HCT116 (cell line): ENCODE results near the gene ABLIM1. TPM values are rescaled to one million over a fixed set of nuclear protein-coding genes. Genes with fewer than 3 reads are reported as not detected.

Source experiments
- ATAC-seq: fragments of 200-7000 bp; cut with Tn5 transposase; 2 replicates; pipeline ENCODE4 v1.9.1; 2020; ENCODE audit warnings: mild to moderate bottlenecking, moderate library complexity
- BruUV-seq: library from RNA; stranded (reverse); fragments of 400-500 nt; replicated peaks from 2 replicates; lab custom pipeline; 2021; lab: Mats Ljungman, UMichigan
- CTCF ChIA-PET: fragments of 300-600 bp; sonication (Branson Sonifier 250); formaldehyde crosslinking; loops from one replicate; lab custom pipeline; 2021; ENCODE audit warnings: antibody characterized with exemption; lab: Charles Lee
- POLR2A ChIA-PET: fragments of 300-600, 350-600 bp; sonication (Branson Sonifier 250); formaldehyde crosslinking; loops from one replicate; lab custom pipeline; 2021; ENCODE audit warnings: antibody characterized with exemption; lab: Charles Lee
- RAD21 ChIA-PET, 2 experiments: fragments of 300-600 bp; sonication (Branson Sonifier 250); formaldehyde crosslinking; loops; one replicate each; lab custom pipeline; 2023; ENCODE audit warnings: low total read pairs in 2 of 2; ENCODE audit not compliant: uncharacterized antibody in 2 of 2, unreplicated experiment in 2 of 2, low non-redundant PET in 1 of 2; lab: Charles Lee
- DNase-seq: peaks from one replicate; pipeline ENCODE4 v3.0.0-alpha.2; 2010; ENCODE audit warnings: low read depth, low spot score
- H2AFZ ChIP-seq: fragments of 200-600 bp; shearing (Covaris generic), sonication (generic); 2 replicates; pipeline ENCODE4 v1.6.1; 2017; ENCODE audit warnings: low read depth, mixed run types, mixed read lengths, antibody characterized with exemption, low read length; ENCODE audit not compliant: poor library complexity, severe bottlenecking
- H3K27ac ChIP-seq: 2 replicates; pipeline ENCODE4 v1.5.1; 2012; ENCODE audit warnings: low read depth, low read length
- H3K27me3 ChIP-seq: fragments of 200-600 bp; sonication (generic); 2 replicates; pipeline ENCODE4 v1.6.1; 2016; ENCODE audit warnings: mixed run types, low read length, mixed read lengths; ENCODE audit not compliant: insufficient read depth
- H3K36me3 ChIP-seq, 2 experiments: fragments of 200-500 bp in 1 of 2; fragments of 200-600 bp in 1 of 2; sonication (Bioruptor generic) in 1 of 2; sonication (generic) in 1 of 2; 2 replicates each; pipeline versions ENCODE4 v1.5.1 to v1.6.1; 2014 to 2016; ENCODE audit warnings: low read length in 2 of 2, inconsistent platforms in 1 of 2, mixed read lengths in 1 of 2, mixed run types in 1 of 2; ENCODE audit not compliant: insufficient read depth in 2 of 2, control insufficient read depth in 1 of 2
- H3K4me1 ChIP-seq, 2 experiments: fragments of 200-600 bp in 1 of 2; sonication (generic) in 1 of 2; 2 replicates each; pipeline versions ENCODE4 v1.5.1 to v1.6.1; 2012 to 2017; ENCODE audit warnings: low read length in 2 of 2, inconsistent platforms in 1 of 2, mild to moderate bottlenecking in 1 of 2, mixed read lengths in 1 of 2, mixed run types in 1 of 2, moderate library complexity in 1 of 2; ENCODE audit not compliant: insufficient read depth in 2 of 2, control insufficient read depth in 1 of 2
- H3K4me2 ChIP-seq: fragments of 200-600 bp; sonication (generic); 2 replicates; pipeline ENCODE4 v1.6.1; 2017; ENCODE audit warnings: mixed run types, low read length, mixed read lengths
- H3K4me3 ChIP-seq, 2 experiments: fragments of 200-600 bp in 1 of 2; sonication (generic) in 1 of 2; replicated peaks in 1 of 2; 2 replicates each; pipeline ENCODE4 v1.5.1; 2011 to 2016; ENCODE audit warnings: low read length in 2 of 2, control low read depth in 1 of 2, low read depth in 1 of 2, mild to moderate bottlenecking in 1 of 2, mixed read lengths in 1 of 2, mixed run types in 1 of 2
- H3K79me2 ChIP-seq: fragments of 200-600 bp; sonication (generic); 2 replicates; pipeline ENCODE4 v1.6.1; 2017; ENCODE audit warnings: mild to moderate bottlenecking, mixed run types, low read length, moderate library complexity, mixed read lengths; ENCODE audit not compliant: insufficient read depth
- H3K9ac ChIP-seq: fragments of 200-600 bp; sonication (generic); 2 replicates; pipeline ENCODE4 v1.6.1; 2016; ENCODE audit warnings: low read length, mixed read lengths
- H3K9me2 ChIP-seq: fragments of 200-600 bp; sonication (generic), shearing (Covaris generic); 2 replicates; pipeline ENCODE4 v1.6.1; 2017; ENCODE audit warnings: mixed run types, mild to moderate bottlenecking, moderate library complexity; ENCODE audit not compliant: insufficient read depth
- H3K9me3 ChIP-seq, 2 experiments: fragments of 200-500 bp in 1 of 2; fragments of 200-600 bp in 1 of 2; sonication (Bioruptor generic) in 1 of 2; sonication (generic) in 1 of 2; 2 replicates each; pipeline ENCODE4 v1.6.1; 2014 to 2017; ENCODE audit warnings: low read length in 2 of 2, mixed read lengths in 2 of 2, inconsistent platforms in 1 of 2, low read depth in 1 of 2, mild to moderate bottlenecking in 1 of 2, mixed run types in 1 of 2, moderate library complexity in 1 of 2; ENCODE audit not compliant: control insufficient read depth in 1 of 2, insufficient read depth in 1 of 2
- H4K20me1 ChIP-seq: fragments of 200-600 bp; sonication (generic), shearing (Covaris generic); 2 replicates; pipeline ENCODE4 v1.6.1; 2017; ENCODE audit warnings: mixed run types, mild to moderate bottlenecking, moderate library complexity; ENCODE audit not compliant: insufficient read depth
- CBX3 ChIP-seq: IDR thresholded peaks from 2 replicates; pipeline ENCODE4 v1.6.1; 2012; ENCODE audit warnings: low read depth
- ELF1 ChIP-seq: IDR thresholded peaks from 2 replicates; pipeline ENCODE4 v1.6.1; 2012; ENCODE audit warnings: low read depth, borderline replicate concordance
- EZH2phosphoT487 ChIP-seq: fragments of 200-600 bp; IDR thresholded peaks from 2 replicates; pipeline ENCODE4 v1.6.1; 2018; ENCODE audit warnings: antibody characterized with exemption, borderline replicate concordance
- JUND ChIP-seq: IDR thresholded peaks from 2 replicates; pipeline ENCODE4 v1.6.1; 2012
- MAX ChIP-seq: IDR thresholded peaks from 2 replicates; pipeline ENCODE4 v1.6.1; 2012
- POLR2AphosphoS5 ChIP-seq: IDR thresholded peaks from 2 replicates; pipeline ENCODE4 v1.6.1; 2011; ENCODE audit warnings: mild to moderate bottlenecking, low read depth, low read length, moderate library complexity
- RAD21 ChIP-seq: IDR thresholded peaks from 2 replicates; pipeline ENCODE4 v1.6.1; 2012; ENCODE audit warnings: low read depth, mild to moderate bottlenecking
- SIN3A ChIP-seq: IDR thresholded peaks from 2 replicates; pipeline ENCODE4 v1.6.1; 2012; ENCODE audit warnings: low read depth
- TCF7L2 ChIP-seq: IDR thresholded peaks from 2 replicates; pipeline ENCODE4 v1.7.0; 2011; ENCODE audit warnings: borderline replicate concordance, inconsistent platforms; ENCODE audit not compliant: insufficient read depth, insufficient read length; ENCODE audit errors: extremely low read depth
- ZBTB33 ChIP-seq: IDR thresholded peaks from 2 replicates; pipeline ENCODE4 v1.6.1; 2011; ENCODE audit warnings: mild to moderate bottlenecking, low read length, moderate library complexity; ENCODE audit not compliant: insufficient replicate concordance; ENCODE audit errors: extremely low read depth
- ZFX ChIP-seq: fragments of 450-650 bp; IDR thresholded peaks from 2 replicates; pipeline ENCODE4 v1.6.1; 2017
- intact Hi-C: fragments of 100-400 bp; cut with micrococcal nuclease; formaldehyde crosslinking; loops from 2 replicates; pipeline ENCODE4 v1.10.0; 2022
- total RNA-seq: library from RNA; stranded (reverse); gene quantifications from one replicate; pipeline ENCODE4 v1.2.1, GENCODE V29; 2021; ENCODE audit not compliant: unreplicated experiment

ABLIM1 gene
- total RNA-seq, 1 experiment from 2014 or later = 96.2 TPM

- RAD21 ChIA-PET = no interaction called here
- Histone ChIP-seq H3K9ac (no peak overlapping the region), H3K79me2 (no peaks in the 10 kb centered on the region), H3K4me2 (no peak overlapping the region), H3K9me2 (no peaks in the 10 kb centered on the region), H4K20me1 (no peaks in the 10 kb centered on the region), H3K4me3 (no peak overlapping the region), H2AFZ (no peak overlapping the region), H3K4me1 (peaks cover 9 to 15% of the 10 kb centered on the region in 2 experiments), H3K9me3 (no peaks in the 10 kb centered on the region), H3K27me3 (peaks cover 10% of the 10 kb centered on the region; the same call in 1 of the 2 replicates), H3K27ac (no peak overlapping the region), H3K36me3 (no peaks in the 10 kb centered on the region)
- POLR2A ChIA-PET = no interaction called here
- BruUV-seq = no TSS peak
- CTCF ChIA-PET = interaction anchor here (3.1 kb wide), 1 partner anchor 82 kb away, joined by 19 read pairs; no protein-coding TSS in a partner anchor
- DNase-seq = no peak
- TF ChIP-seq SIN3A (no peak), MAX (no peak)
- ATAC-seq = no peak
- intact Hi-C loops = no loop called here
These were observed 272.5 kb downstream of the ABLIM1 start for GRCh38 chr10:114385557-114385956.

- Histone ChIP-seq H3K27ac (no peak overlapping the region), H2AFZ (no peak overlapping the region), H3K4me3 (no peak overlapping the region), H3K9ac (no peak overlapping the region), H3K79me2 (no peaks in the 10 kb centered on the region), H3K36me3 (no peaks in the 10 kb centered on the region), H3K9me2 (no peaks in the 10 kb centered on the region), H3K27me3 (peaks cover 10% of the 10 kb centered on the region; the same call in 1 of the 2 replicates), H3K9me3 (no peaks in the 10 kb centered on the region), H3K4me2 (no peak overlapping the region), H3K4me1 (peaks cover 5 to 10% of the 10 kb centered on the region in 2 experiments), H4K20me1 (no peaks in the 10 kb centered on the region)
- DNase-seq = no peak
- ChIA-PET CTCF (no interaction called here), RAD21 (no interaction called here), POLR2A (no interaction called here)
- TF ChIP-seq ZFX = no peak
- no peak for TF ChIP-seq SIN3A
- no peak for TF ChIP-seq ZBTB33
- TF ChIP-seq ELF1 = no peak
- TF ChIP-seq RAD21 = no peak
- no peak for TF ChIP-seq CBX3
- TF ChIP-seq JUND = no peak
- no peak for TF ChIP-seq EZH2phosphoT487
- TF ChIP-seq POLR2AphosphoS5 = no peak
- no peak for TF ChIP-seq TCF7L2
- no TSS peak for BruUV-seq
- ATAC-seq = no peak
- intact Hi-C loops = no loop called here
These were observed 273.5 kb downstream of the ABLIM1 start for GRCh38 chr10:114384601-114385000.
